Fibroblast of skin of right biceps (primary cell): Measurements from ENCODE around the gene FMO1.

Experiments used
- DNase-seq: peaks from one replicate; pipeline ENCODE4 v3.0.0-alpha.2; 2013

The FMO1 gene

GRCh38 chr1:171290621-171291020, 42.3 kb downstream of the FMO1 start:
- no peak for DNase-seq

- DNase-seq, result peak; percentile 81
Observed at GRCh38 chr1:171292799-171293198, 44.5 kb downstream of the FMO1 start.

GRCh38 chr1:171295383-171295782, 47.1 kb downstream of the FMO1 start:
- peak; percentile 56 for DNase-seq

GRCh38 chr1:171295821-171296220, 47.5 kb downstream of the FMO1 start:
- DNase-seq, result peak; percentile 20

GRCh38 chr1:171296897-171297296, 48.6 kb downstream of the FMO1 start:
- peak; percentile 11 for DNase-seq

- DNase-seq, result no peak
Observed at GRCh38 chr1:171298696-171299095, 50.4 kb downstream of the FMO1 start.

- no peak for DNase-seq
Observed at GRCh38 chr1:171299342-171299741, 51.0 kb downstream of the FMO1 start.

GRCh38 chr1:171300401-171300800, 52.1 kb downstream of the FMO1 start:
- no peak for DNase-seq

GRCh38 chr1:171310661-171311087, 62.4 kb downstream of the FMO1 start:
- DNase-seq, result no peak

GRCh38 chr1:171311771-171312558, 63.7 kb downstream of the FMO1 start:
- no peak for DNase-seq

GRCh38 chr1:171313319-171313834, 65.1 kb downstream of the FMO1 start:
- no peak for DNase-seq

GRCh38 chr1:171313835-171314320, 65.6 kb downstream of the FMO1 start, which contains the start of gene FMO4:
Gene FMO4, plus strand, starts transcription at chr1:171314183. Its CDS starts 5,643 bp downstream, at chr1:171319826.
- DNase-seq, result peak; percentile 99

GRCh38 chr1:171329251-171329650, 81.0 kb downstream of the FMO1 start:
- no peak for DNase-seq

GRCh38 chr1:171334024-171334640, 85.8 kb downstream of the FMO1 start:
- no peak for DNase-seq
